NCI-H2081 treated with DMSO at 0.1 percent for 48 hours (cell line): Measurements from ENCODE around the gene VPS8.
"Not testable (repeated sequence)": the region's sequence is repeated elsewhere in the genome, so short reads cannot be mapped to it uniquely, and the experiment has no call there.

Source experiments
- DNase-seq: peaks from one replicate; lab custom pipeline; 2025; lab: John Stamatoyannopoulos, UW

VPS8 gene

GRCh38 chr3:184918750-184919149 lies 106.8 kb downstream of the VPS8 start:
- no peak for DNase-seq

GRCh38 chr3:184919651-184920050 lies 107.7 kb downstream of the VPS8 start:
- DNase-seq = no peak

- no peak for DNase-seq
These were observed 112.6 kb downstream of the VPS8 start for GRCh38 chr3:184924547-184924946.

DNA sequence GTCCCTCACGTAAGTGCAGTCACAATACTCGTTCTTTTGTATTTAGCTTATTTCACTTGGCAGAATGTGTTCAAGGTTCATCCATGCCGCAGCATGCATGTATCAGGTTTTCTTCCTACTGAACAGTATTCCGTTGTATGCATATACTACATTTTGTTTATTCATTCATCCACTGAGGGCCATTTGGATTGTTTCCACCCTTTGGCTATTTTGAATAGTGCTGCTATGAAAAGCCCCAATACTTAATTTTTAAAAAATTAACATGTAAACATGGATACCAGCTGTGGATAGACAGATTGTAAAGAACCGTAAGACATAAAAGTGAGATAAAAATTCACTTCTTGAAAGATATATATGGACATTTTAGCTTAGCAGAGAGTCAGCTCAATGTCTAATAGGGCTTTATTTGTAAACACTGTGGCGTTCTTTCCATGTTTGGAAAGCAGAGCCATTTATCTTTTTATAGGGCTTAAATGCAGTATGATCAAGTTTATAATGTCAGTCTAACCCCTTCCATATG lies 115.9 kb downstream of the VPS8 start:
- no peak for DNase-seq

DNA sequence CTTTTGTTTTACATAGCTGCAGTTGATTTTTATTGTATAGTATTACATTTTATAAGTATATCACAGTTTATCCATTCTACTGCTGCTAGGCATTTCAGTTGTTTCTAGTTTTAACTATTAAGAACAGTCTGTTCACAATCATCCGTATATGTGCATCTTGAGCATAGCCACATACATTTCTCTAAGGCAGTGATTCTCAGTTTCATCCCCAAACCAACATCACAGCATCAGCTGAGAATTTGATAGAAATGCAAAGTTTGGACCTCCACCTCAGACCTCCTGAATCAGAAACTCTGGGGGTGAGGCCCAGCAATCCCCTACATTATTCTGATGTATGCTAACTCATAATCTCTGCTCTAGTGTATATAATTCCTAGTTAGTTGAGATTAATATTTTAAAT lies 120.8 kb downstream of the VPS8 start:
- no peak for DNase-seq

DNA sequence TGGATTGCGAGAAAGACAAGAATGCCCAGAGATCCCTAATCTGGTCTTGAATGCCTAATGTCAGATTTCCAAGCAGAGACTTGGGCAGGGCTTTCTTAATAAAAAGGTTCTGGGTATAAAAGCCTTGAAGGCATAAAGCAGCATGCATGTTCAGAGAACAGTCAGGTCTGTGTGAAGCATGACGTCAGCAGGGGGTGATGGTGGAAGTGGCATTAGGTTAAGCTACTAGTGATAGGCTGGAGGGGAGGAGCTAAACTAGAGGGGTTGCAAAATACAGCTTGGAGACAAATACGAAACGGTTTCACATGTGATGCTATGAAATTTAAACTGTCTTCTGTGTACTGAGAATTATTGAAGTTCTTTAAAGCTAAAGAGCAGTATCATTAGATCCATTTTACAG lies 125.6 kb downstream of the VPS8 start:
- no peak for DNase-seq

GRCh38 chr3:184941408-184941807 lies 129.4 kb downstream of the VPS8 start:
- no peak for DNase-seq

DNA sequence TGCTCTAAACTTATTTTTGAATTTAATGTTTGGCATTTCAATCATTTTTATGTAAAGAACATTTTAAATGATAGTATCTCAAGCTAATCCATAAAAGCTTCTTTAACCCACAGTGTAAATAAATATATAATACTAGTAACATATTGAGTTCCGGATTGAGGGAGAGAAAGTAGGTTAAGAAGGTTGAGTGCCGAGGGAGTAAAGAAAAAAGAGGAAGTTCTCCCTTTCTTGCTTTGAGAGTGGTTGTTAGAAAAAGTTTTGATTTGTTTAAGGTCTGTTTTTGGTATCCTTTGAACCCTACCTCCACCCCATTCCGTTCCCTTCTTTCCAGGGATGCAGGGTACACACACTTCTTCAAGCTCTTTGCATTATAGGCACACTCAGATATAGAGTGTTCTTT lies 130.8 kb downstream of the VPS8 start:
- no peak for DNase-seq

DNA sequence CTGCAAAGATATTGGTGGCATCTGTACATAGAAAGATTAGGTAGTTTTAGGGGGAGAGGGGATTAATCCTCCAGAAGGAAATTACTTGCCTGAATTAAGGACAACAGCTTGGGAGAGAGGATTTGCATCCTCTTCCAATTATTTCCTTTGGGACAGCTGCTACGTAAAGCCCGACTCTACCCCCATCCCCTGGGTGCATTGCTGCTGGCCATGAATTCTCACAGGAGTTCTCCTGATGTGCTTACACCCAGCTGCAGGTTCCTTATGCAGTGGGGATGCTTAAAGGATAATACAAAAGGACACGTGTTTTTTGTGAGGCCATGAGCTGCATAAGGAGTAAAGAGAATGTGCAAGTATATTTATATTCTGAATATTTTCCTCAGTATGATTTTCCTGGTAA lies 132.3 kb downstream of the VPS8 start:
- DNase-seq = no peak

GRCh38 chr3:184945886-184946625 lies 134.1 kb downstream of the VPS8 start:
- DNase-seq = no peak

DNA sequence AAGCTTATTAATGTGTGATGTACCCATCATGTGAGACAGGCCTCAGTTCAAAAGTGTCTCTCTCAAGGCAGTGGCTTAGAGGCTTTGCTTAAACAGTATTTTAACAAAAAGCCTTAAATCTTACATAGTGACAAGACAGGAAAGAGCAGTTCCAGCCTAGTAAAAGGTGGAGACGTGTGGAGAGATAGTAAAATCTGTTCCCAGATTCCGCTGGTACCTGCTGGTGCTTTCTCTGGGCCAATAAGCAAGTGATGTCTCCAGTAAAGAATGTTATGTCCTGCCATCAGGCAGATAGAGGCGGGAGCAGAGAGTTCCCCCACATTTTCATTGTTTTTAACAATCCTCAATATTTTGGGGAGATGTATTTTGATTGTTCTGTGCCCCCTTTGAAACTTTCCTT lies 135.0 kb downstream of the VPS8 start:
- DNase-seq = no peak

- no peak for DNase-seq
These were observed 137.4 kb downstream of the VPS8 start for GRCh38 chr3:184949251-184949965.

DNA sequence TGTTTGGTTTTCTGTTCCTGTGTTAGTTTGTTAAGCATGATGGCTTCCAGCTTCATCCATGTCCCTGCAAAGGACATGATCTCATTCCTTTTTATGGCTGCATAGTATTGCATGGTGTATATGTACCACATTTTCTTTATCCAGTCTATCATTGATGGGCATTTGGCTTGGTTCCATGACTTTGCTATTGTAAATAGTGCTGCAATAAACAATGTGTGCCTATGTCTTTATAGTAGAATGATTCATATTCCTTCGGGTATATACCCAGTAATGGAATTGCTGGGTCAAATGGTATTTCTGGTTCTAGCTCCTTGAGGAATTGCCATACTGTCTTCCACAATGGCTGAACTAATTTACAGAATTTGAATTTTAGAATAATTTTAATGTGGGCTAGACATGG lies 138.8 kb downstream of the VPS8 start:
- DNase-seq = not testable (repeated sequence)

DNA sequence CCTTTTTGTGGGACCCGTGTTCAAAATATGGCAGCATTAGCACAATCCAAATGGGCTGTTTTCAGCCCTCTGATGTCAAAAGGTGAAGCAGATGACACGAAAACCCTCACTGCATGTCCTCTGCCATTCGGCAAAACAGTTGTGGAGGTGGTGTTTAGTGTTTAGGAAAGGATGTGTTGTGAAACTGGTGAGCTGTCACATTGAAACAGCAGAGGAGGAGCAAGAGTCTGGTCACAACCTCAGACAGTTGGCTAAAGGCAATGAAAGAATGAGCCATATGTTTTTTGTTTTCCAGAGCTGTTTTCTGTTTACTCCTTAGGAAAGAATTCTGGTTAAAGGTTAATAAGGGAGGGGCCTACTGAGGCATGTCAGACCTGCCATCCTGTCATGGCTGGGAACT lies 140.7 kb downstream of the VPS8 start:
- no peak for DNase-seq

- no peak for DNase-seq
These were observed 141.4 kb downstream of the VPS8 start for GRCh38 chr3:184953401-184953800.

GRCh38 chr3:184954251-184954650 lies 142.3 kb downstream of the VPS8 start:
- no peak for DNase-seq

DNA sequence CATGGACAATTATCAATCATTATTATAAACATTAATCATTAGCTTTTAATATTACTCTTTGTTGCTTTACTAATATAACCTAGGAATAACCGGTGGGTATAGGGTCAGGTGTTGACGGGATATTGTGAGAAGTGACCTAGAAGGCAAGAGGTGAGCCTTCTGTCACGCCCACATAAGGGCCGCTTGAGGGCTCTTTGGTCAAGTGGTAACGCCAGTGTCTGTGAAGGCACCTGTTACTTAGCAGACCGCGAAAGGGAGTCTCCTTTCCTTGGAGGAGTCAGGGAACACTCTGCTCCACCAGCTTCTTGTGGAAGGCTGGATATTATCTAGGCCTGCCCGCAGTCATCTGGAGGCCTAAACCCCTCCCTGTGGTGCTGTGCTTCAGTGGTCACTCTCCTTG lies 142.9 kb downstream of the VPS8 start:
- not testable (repeated sequence) for DNase-seq

- DNase-seq = no peak
These were observed 153.9 kb downstream of the VPS8 start for GRCh38 chr3:184965639-184966430.

DNA sequence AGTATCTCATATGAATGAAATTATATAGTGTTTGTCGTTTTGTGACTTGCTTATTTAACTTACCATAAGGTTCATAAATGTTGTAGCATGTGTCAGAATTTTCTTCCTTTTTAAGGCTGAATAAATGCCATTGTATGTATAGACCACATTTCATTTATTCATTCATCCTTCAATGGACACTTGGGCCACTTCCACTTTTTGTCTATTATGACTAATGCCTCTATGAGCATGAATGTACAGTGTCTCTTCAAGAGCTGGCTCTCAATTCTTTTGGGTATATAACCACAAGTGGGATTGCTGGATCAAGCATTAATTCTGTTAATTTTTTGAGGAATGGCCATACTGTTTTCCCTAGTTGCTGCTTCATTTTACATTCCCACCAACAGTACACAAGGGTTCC lies 156.1 kb downstream of the VPS8 start:
- no peak for DNase-seq

GRCh38 chr3:184970186-184970585 lies 158.2 kb downstream of the VPS8 start:
- DNase-seq = no peak

DNA sequence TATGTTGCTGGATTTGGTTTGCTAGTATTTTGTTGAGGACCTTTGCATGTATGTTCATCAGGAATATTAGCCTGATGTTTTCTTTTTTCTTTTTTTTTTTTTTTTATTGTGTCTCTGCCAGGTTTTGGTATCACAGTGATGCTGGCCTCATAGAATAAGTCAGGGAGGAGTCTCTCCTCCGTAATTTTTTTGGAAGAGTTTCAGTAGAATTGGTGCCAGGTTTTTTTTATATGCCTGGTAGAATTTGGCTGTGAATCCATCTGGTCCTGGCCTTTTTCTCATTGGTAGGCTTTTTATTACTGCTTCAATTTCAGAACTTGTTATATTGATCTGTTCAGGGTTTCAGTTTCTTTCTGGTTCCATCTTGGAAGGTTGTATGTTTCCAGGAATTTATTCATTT lies 165.8 kb downstream of the VPS8 start:
- no peak for DNase-seq

DNA sequence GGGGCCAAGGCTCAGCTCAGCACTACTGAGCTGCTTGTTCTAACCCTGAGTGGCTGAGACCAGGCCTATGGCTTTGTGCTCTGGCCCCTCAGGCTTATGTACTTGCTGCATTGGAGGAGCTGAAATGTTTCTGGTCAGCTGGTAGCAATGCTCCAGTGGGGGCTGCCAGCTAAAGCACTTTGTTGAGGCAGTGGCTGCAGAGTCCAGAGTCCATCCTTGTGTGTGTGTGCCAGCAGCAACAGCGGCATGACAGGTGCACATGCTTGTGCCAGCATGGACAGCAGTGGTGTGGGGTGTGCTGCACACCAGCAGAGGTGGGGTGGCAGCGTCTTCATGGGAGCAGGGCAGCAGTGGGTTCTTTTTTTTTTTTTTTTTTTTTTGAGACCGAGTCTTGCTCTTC lies 169.1 kb downstream of the VPS8 start:
- DNase-seq = no peak

- no peak for DNase-seq
These were observed 170.1 kb downstream of the VPS8 start for GRCh38 chr3:184982076-184982475.
